ENCODE measurements around the gene INPP4A.

INPP4A gene

DNA sequence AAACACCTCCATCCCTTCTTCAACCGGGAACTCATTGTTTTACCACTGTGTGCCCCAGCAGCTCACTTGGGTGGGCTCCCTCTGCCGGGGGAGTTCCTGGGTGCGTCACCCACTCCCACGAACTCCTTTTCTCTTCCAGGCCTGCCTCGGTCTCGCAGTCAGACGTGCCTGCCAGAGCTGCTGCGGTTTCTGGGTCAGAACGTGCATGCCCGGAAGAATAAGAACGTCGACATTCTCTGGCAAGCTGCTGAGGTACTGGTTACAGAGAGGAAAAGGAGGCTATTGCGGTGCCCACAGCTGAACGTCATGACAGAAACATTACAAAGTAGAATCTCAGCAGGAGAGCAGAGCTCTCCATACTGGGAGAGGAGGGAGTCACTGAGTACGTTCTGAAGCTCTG is 128.0 kb downstream of the INPP4A start:
- Histone ChIP-seq H3K9me3 (ENCODE audit: insufficient read depth, low read depth, low read length) (no peaks in the 10 kb centered on the region), H3K4me3 (ENCODE audit: low read length) (no peak overlapping the region), H3K27ac (ENCODE audit: low read depth, low read length) (no peak overlapping the region), H3K9ac (ENCODE audit: low read depth, low read length) (no peak overlapping the region), H3K27me3 (ENCODE audit: insufficient read depth, low read length) (no peaks in the 10 kb centered on the region), H3K4me1 (ENCODE audit: insufficient read depth, low read length) (no peaks in the 10 kb centered on the region), H3K36me3 (ENCODE audit: insufficient read depth, low read length) (peaks cover 49% of the 10 kb centered on the region)
- 93% methylated on average over 15 of the region's 15 CpGs for WGBS

DNA sequence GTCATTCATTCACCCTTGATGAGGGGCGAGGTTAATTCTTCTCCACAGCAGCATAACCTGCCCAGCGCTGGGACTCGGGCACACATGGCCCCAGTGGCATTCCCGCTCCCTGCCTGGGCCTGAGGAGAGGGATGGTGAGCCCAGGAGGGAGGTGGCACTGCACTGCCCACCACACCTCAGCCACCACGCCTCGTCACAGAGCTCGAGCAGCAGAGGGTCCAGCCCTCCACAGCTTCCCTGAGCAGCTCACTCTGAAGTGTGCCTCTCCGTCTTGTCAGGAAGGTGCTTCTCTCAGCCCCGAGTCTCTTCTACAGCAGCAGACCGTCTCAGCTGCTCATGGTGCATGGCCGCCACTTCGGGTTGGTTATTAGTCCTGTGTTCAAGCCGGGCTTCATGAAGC is 128.8 kb downstream of the INPP4A start:
- H3K36me3 ChIP-seq (ENCODE audit: insufficient read depth, low read length): peaks cover 49% of the 10 kb centered on the region
- H3K27ac ChIP-seq (ENCODE audit: low read depth, low read length): no peak overlapping the region
- 93% methylated on average over 13 of the region's 13 CpGs for WGBS
- H3K27me3 ChIP-seq (ENCODE audit: insufficient read depth, low read length): no peaks in the 10 kb centered on the region
- H3K4me3 ChIP-seq (ENCODE audit: low read length): no peak overlapping the region
- no peaks in the 10 kb centered on the region for H3K4me1 ChIP-seq (ENCODE audit: insufficient read depth, low read length)
- H3K9ac ChIP-seq (ENCODE audit: low read depth, low read length): no peak overlapping the region
- no peaks in the 10 kb centered on the region for H3K9me3 ChIP-seq (ENCODE audit: insufficient read depth, low read depth, low read length)

GRCh38 chr2:98576666-98577312 is 132.1 kb downstream of the INPP4A start:
- H3K9ac ChIP-seq (ENCODE audit: low read depth, low read length): no peak overlapping the region

DNA sequence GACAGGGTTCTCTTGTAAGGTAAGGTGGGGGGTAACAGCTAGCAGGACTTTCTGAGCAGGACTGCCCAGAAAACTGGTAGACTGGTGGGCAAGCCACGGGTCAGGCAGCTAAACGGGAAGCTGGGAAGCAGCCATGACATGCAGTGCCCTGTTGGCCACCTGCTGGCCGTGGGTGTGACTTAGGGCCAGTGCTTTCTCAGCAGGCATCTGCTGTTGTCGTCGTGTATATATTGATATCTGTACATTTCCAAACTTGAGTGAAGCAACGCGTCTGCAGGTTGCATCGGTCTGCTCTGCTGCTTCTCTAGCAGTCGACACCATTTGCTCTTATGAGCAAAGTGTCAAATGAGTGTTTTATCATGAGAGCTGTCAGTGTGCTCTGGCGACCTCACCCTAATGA is 132.7 kb downstream of the INPP4A start:
- Histone ChIP-seq H3K9ac (ENCODE audit: low read depth, low read length) (no peak overlapping the region), H3K36me3 (ENCODE audit: insufficient read depth, low read length) (peaks cover 45% of the 10 kb centered on the region), H3K4me1 (ENCODE audit: insufficient read depth, low read length) (no peaks in the 10 kb centered on the region), H3K27ac (ENCODE audit: low read depth, low read length) (no peak overlapping the region), H3K4me3 (ENCODE audit: low read length) (no peak overlapping the region), H3K27me3 (ENCODE audit: insufficient read depth, low read length) (no peaks in the 10 kb centered on the region), H3K9me3 (ENCODE audit: insufficient read depth, low read depth, low read length) (no peaks in the 10 kb centered on the region)
- 90% methylated on average over 10 of the region's 10 CpGs for WGBS

More at GRCh38 chr2:98576666-98577312, 132.1 kb downstream of the INPP4A start:
- Histone ChIP-seq H3K4me3 (ENCODE audit: low read length) (no peak overlapping the region), H3K9me3 (ENCODE audit: insufficient read depth, low read depth, low read length) (no peaks in the 10 kb centered on the region), H3K36me3 (ENCODE audit: insufficient read depth, low read length) (peaks cover 45% of the 10 kb centered on the region), H3K27me3 (ENCODE audit: insufficient read depth, low read length) (no peaks in the 10 kb centered on the region), H3K4me1 (ENCODE audit: insufficient read depth, low read length) (no peaks in the 10 kb centered on the region), H3K27ac (ENCODE audit: low read depth, low read length) (no peak overlapping the region)
- WGBS: 96% methylated on average over 22 of the region's 22 CpGs

DNA sequence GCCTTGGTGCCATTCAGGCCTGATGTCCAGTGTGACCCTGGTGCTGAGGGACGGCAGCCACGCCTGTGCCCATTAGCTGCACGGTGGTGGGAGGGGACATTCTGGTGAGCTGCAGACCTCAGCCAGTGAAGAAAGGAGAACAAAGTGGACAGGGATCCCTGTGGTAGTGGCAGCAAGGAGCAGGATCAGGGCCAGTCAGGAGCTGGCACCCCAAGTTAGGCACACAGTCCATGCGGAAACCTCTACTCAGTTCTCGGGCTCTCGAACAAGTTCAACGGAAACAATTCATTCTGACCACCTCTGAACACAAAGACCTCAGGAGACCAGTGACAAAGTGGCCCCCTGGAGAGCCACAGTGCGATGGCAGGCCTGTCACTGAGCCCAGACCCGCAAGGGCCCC is 133.6 kb downstream of the INPP4A start:
- no peak overlapping the region for H3K27ac ChIP-seq (ENCODE audit: low read depth, low read length)
- H3K4me1 ChIP-seq (ENCODE audit: insufficient read depth, low read length): no peaks in the 10 kb centered on the region
- H3K4me3 ChIP-seq (ENCODE audit: low read length): no peak overlapping the region
- H3K9ac ChIP-seq (ENCODE audit: low read depth, low read length): no peak overlapping the region
- H3K27me3 ChIP-seq (ENCODE audit: insufficient read depth, low read length): no peaks in the 10 kb centered on the region
- H3K9me3 ChIP-seq (ENCODE audit: insufficient read depth, low read depth, low read length): no peaks in the 10 kb centered on the region
- 95% methylated on average over 9 of the region's 9 CpGs for WGBS
- H3K36me3 ChIP-seq (ENCODE audit: insufficient read depth, low read length): peaks cover 43% of the 10 kb centered on the region

GRCh38 chr2:98579926-98580325 is 135.3 kb downstream of the INPP4A start:
- WGBS: 93% methylated on average over 7 of the region's 7 CpGs
- H3K27ac ChIP-seq (ENCODE audit: low read depth, low read length): no peak overlapping the region
- H3K9ac ChIP-seq (ENCODE audit: low read depth, low read length): no peak overlapping the region
- no peaks in the 10 kb centered on the region for H3K27me3 ChIP-seq (ENCODE audit: insufficient read depth, low read length)
- H3K4me1 ChIP-seq (ENCODE audit: insufficient read depth, low read length): no peaks in the 10 kb centered on the region; the same call in 1 of the 2 replicates
- H3K36me3 ChIP-seq (ENCODE audit: insufficient read depth, low read length): peaks cover 38% of the 10 kb centered on the region
- H3K9me3 ChIP-seq (ENCODE audit: insufficient read depth, low read depth, low read length): no peaks in the 10 kb centered on the region
- H3K4me3 ChIP-seq (ENCODE audit: low read length): no peak overlapping the region

- no peaks in the 10 kb centered on the region for H3K27me3 ChIP-seq (ENCODE audit: insufficient read depth, low read length)
- WGBS: 94% methylated on average over 9 of the region's 10 CpGs
- no peak overlapping the region for H3K27ac ChIP-seq (ENCODE audit: low read depth, low read length)
- H3K36me3 ChIP-seq (ENCODE audit: insufficient read depth, low read length): peaks cover 34% of the 10 kb centered on the region
- H3K4me1 ChIP-seq (ENCODE audit: insufficient read depth, low read length): no peaks in the 10 kb centered on the region; the same call in 1 of the 2 replicates
- H3K9me3 ChIP-seq (ENCODE audit: insufficient read depth, low read depth, low read length): no peaks in the 10 kb centered on the region
- H3K9ac ChIP-seq (ENCODE audit: low read depth, low read length): no peak overlapping the region
- H3K4me3 ChIP-seq (ENCODE audit: low read length): no peak overlapping the region
Measured at GRCh38 chr2:98580656-98581284, 136.1 kb downstream of the INPP4A start.

DNA sequence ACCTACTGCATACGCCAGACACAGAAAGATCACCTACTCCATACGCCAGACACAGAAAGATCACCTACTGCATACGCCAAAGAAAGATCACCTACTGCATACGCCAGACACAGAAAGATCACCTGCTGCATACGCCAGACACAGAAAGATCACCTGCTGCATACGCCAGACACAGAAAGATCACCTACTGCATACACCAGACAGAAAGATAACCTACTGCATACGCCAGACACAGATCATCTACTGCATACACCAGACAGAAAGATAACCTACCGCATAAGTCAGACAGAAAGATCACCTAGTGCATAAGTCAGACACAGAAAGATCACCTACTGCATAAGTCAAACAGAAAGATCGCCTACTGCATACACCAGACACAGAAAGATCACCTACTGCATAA is 137.9 kb downstream of the INPP4A start:
- no peaks in the 10 kb centered on the region; the same call in 1 of the 2 replicates for H3K4me1 ChIP-seq (ENCODE audit: insufficient read depth, low read length)
- no peaks in the 10 kb centered on the region for H3K27me3 ChIP-seq (ENCODE audit: insufficient read depth, low read length)
- no peak overlapping the region for H3K27ac ChIP-seq (ENCODE audit: low read depth, low read length)
- no peak overlapping the region for H3K9ac ChIP-seq (ENCODE audit: low read depth, low read length)
- no peaks in the 10 kb centered on the region for H3K9me3 ChIP-seq (ENCODE audit: insufficient read depth, low read depth, low read length)
- 95% methylated on average over 9 of the region's 9 CpGs for WGBS
- no peak overlapping the region for H3K4me3 ChIP-seq (ENCODE audit: low read length)
- peaks cover 32% of the 10 kb centered on the region for H3K36me3 ChIP-seq (ENCODE audit: insufficient read depth, low read length)

GRCh38 chr2:98583276-98583675 is 138.6 kb downstream of the INPP4A start:
- H3K27ac ChIP-seq (ENCODE audit: low read depth, low read length): no peak overlapping the region
- no peaks in the 10 kb centered on the region for H3K9me3 ChIP-seq (ENCODE audit: insufficient read depth, low read depth, low read length)
- H3K4me1 ChIP-seq (ENCODE audit: insufficient read depth, low read length): no peaks in the 10 kb centered on the region; the same call in 1 of the 2 replicates
- H3K9ac ChIP-seq (ENCODE audit: low read depth, low read length): no peak overlapping the region
- H3K4me3 ChIP-seq (ENCODE audit: low read length): no peak overlapping the region
- no peaks in the 10 kb centered on the region for H3K27me3 ChIP-seq (ENCODE audit: insufficient read depth, low read length)
- 97% methylated on average over 6 of the region's 7 CpGs for WGBS
- peaks cover 26% of the 10 kb centered on the region for H3K36me3 ChIP-seq (ENCODE audit: insufficient read depth, low read length)

GRCh38 chr2:98583816-98584618 is 139.4 kb downstream of the INPP4A start:
- Histone ChIP-seq H3K4me1 (ENCODE audit: insufficient read depth, low read length) (no peaks in the 10 kb centered on the region; the same call in 1 of the 2 replicates), H3K9me3 (ENCODE audit: insufficient read depth, low read depth, low read length) (no peaks in the 10 kb centered on the region), H3K27ac (ENCODE audit: low read depth, low read length) (no peak overlapping the region), H3K36me3 (ENCODE audit: insufficient read depth, low read length) (peaks cover 20% of the 10 kb centered on the region), H3K9ac (ENCODE audit: low read depth, low read length) (no peak overlapping the region), H3K27me3 (ENCODE audit: insufficient read depth, low read length) (no peaks in the 10 kb centered on the region), H3K4me3 (ENCODE audit: low read length) (no peak overlapping the region)
- WGBS: 89% methylated on average over 10 of the region's 10 CpGs

- no peak overlapping the region for H3K9ac ChIP-seq (ENCODE audit: low read depth, low read length)
- peaks cover 20% of the 10 kb centered on the region for H3K36me3 ChIP-seq (ENCODE audit: insufficient read depth, low read length)
- no peaks in the 10 kb centered on the region for H3K9me3 ChIP-seq (ENCODE audit: insufficient read depth, low read depth, low read length)
- no peak overlapping the region for H3K4me3 ChIP-seq (ENCODE audit: low read length)
- no peaks in the 10 kb centered on the region for H3K27me3 ChIP-seq (ENCODE audit: insufficient read depth, low read length)
- H3K27ac ChIP-seq (ENCODE audit: low read depth, low read length): no peak overlapping the region
- H3K4me1 ChIP-seq (ENCODE audit: insufficient read depth, low read length): no peaks in the 10 kb centered on the region; the same call in 1 of the 2 replicates
- WGBS: 94% methylated on average over 10 of the region's 10 CpGs
Measured at GRCh38 chr2:98585386-98585785, 140.7 kb downstream of the INPP4A start.

All from HUES64 (cell line).